ENCODE measurements around the gene ABLIM3. TPM values are rescaled to one million over a fixed set of nuclear protein-coding genes. Genes with fewer than 3 reads are reported as not detected.

The ABLIM3 gene
- total RNA-seq, 1 donor from 2014 or later, result not detected

DNA sequence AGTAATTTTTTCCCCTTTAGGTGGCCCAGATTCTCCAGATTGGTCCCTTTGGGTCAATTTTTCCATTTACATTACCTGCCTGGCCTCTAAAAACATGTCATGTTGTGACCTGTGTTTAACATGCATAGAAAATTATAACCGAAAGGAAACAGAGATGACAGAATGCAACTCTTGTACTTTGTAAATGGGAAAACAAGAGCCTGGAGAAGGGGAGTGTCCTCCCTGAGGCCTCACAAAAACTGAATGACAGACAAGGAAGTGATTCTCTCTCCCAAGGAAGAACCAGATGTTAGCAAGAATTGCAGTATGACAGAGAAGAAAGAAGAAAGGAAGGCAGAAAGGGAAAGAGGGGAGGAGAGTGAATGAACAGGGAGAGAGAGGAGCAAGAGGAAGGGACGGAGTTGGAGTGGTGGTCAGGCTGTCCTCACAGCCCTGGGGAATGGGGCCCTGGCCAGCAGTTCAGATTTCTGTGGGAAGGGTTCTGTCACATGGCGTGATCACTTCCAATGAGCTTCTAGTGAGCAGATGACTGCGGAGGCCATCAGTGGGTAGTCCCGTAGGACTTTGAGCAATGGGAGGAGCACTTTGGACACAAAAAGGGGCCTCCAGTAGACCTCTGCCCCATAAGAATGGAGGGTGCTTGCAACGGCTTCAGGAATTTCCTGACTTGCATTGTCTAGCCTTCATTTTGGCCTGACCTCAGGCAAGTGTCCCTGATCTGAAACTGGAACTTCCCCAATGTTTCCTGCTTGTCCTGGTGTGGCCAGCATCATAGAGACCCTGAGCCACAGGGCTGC is 31.6 kb downstream of the ABLIM3 start:
- no peak for TF ChIP-seq EZH2phosphoT487 (IDR thresholded peaks at IDR 0.05)
- TF ChIP-seq EZH2 (IDR thresholded peaks at IDR 0.05), result no peak
- TF ChIP-seq CTCF (IDR thresholded peaks at IDR 0.05), result no peak
- Mint-ChIP-seq H3K27ac (no peak overlapping the region), H3K4me3 (no peak overlapping the region), H3K36me3 (no peaks in the 10 kb centered on the region), H3K9me3 (no peaks in the 10 kb centered on the region), H3K27me3 (ENCODE audit: insufficient read depth, low read depth) (peaks cover 2% of the 10 kb centered on the region), H3K4me1 (no peaks in the 10 kb centered on the region)
- H3K4me3 ChIP-seq, result no peak overlapping the region
- no peaks in the 10 kb centered on the region for H3K9me3 ChIP-seq (ENCODE audit: low read depth)
- no peak overlapping the region for H3K4me2 ChIP-seq
- no peaks in the 10 kb centered on the region for H3F3A ChIP-seq (ENCODE audit: low read depth)
- peaks cover 5% of the 10 kb centered on the region for H3K4me1 ChIP-seq
- no peaks in the 10 kb centered on the region for H3K79me2 ChIP-seq (ENCODE audit: low read depth)
- no peak for DNase-seq (ENCODE audit: low spot score)
- H4K20me1 ChIP-seq (ENCODE audit: low read depth), result no peaks in the 10 kb centered on the region
- H3K36me3 ChIP-seq, result no peaks in the 10 kb centered on the region
- H3K27ac ChIP-seq, result no peak overlapping the region
- H3K27me3 ChIP-seq, result no peaks in the 10 kb centered on the region
- no peak overlapping the region for H3K9ac ChIP-seq
- peak overlapping the region; percentile 10 for H2AFZ ChIP-seq (replicated peaks)

DNA sequence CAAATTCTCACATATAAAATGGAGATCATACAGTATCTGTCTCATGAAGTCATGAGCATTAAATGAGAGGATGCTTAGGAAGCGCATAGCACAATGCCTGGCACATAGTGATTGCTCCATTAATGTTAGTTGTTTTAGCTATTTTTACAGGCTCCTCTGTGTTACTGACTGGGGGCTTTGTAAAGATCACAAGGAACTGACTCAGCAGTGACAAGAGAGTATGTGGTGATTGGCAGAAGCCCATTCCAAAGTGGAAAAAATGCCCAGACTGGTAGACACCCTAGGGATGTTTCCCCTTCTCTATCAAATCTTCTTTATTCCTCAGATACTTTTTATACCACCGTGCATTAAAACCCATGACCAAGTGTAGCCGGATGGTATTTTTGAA is 33.5 kb downstream of the ABLIM3 start:
- no peak for TF ChIP-seq EZH2phosphoT487 (IDR thresholded peaks at IDR 0.05)
- TF ChIP-seq CTCF (IDR thresholded peaks at IDR 0.05), result no peak
- no peak for TF ChIP-seq EZH2 (IDR thresholded peaks at IDR 0.05)
- H3K27ac Mint-ChIP-seq, result no peak overlapping the region
- no peak overlapping the region for H3K27ac ChIP-seq
- H3K4me1 ChIP-seq, result no peaks in the 10 kb centered on the region
- no peak for DNase-seq (ENCODE audit: low spot score)
- peaks cover 2% of the 10 kb centered on the region for H3K27me3 Mint-ChIP-seq (ENCODE audit: insufficient read depth, low read depth)
- no peaks in the 10 kb centered on the region for H3K27me3 ChIP-seq
- no peak overlapping the region for H2AFZ ChIP-seq (replicated peaks)
- no peak overlapping the region for H3K9ac ChIP-seq
- no peaks in the 10 kb centered on the region for H3K79me2 ChIP-seq (ENCODE audit: low read depth)
- no peaks in the 10 kb centered on the region for H4K20me1 ChIP-seq (ENCODE audit: low read depth)
- H3K36me3 ChIP-seq, result no peaks in the 10 kb centered on the region
- H3K9me3 Mint-ChIP-seq, result no peaks in the 10 kb centered on the region
- H3K4me3 Mint-ChIP-seq, result no peak overlapping the region
- H3K36me3 Mint-ChIP-seq, result no peaks in the 10 kb centered on the region
- H3K4me3 ChIP-seq, result no peak overlapping the region
- H3K4me2 ChIP-seq, result no peak overlapping the region
- no peaks in the 10 kb centered on the region for H3F3A ChIP-seq (ENCODE audit: low read depth)
- no peaks in the 10 kb centered on the region for H3K4me1 Mint-ChIP-seq
- no peaks in the 10 kb centered on the region for H3K9me3 ChIP-seq (ENCODE audit: low read depth)

DNA sequence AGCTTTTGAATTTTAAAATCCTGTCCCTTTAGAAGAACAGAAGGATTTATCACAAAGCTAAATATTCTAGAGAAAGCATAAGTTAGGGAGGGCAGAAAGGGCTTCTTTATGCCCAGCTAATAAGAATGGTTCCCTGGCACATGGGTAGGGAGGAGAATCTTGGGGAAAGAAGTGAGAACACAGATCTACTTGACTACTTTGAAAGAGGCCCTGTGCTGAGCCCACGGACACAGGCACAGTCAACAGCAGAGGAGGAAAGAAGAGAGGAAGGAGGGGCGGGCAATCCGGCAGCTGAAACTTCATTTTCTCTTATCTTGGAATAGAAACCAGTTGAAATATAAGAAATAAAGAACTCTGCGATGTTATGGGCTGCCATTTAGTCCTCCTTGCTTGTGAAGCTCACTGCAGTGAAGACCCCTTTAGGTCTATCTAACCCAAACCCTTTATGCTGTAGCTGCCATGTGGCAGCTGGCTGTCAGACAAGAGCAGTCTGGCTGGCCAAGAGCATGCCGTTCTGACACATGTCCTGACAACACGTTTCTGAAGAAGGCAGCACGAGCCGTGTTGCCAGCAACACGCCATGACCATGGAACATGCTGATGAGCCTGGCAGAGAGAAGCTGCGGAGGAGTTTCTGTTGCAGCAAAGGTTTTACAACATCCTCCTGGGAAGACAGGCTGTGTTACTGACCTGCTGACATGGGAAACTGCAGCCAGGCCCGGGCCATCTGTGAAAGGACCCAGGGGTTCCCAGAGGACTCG is 34.2 kb downstream of the ABLIM3 start:
- Histone ChIP-seq H4K20me1 (ENCODE audit: low read depth) (no peaks in the 10 kb centered on the region), H3F3A (ENCODE audit: low read depth) (no peaks in the 10 kb centered on the region), H3K4me2 (no peak overlapping the region), H3K27me3 (no peaks in the 10 kb centered on the region), H2AFZ (replicated peaks) (no peak overlapping the region), H3K9ac (no peak overlapping the region), H3K36me3 (no peaks in the 10 kb centered on the region), H3K4me1 (no peaks in the 10 kb centered on the region), H3K9me3 (ENCODE audit: low read depth) (no peaks in the 10 kb centered on the region), H3K27ac (no peak overlapping the region), H3K4me3 (no peak overlapping the region), H3K79me2 (ENCODE audit: low read depth) (no peaks in the 10 kb centered on the region)
- no peak for DNase-seq (ENCODE audit: low spot score)
- peaks cover 2% of the 10 kb centered on the region for H3K27me3 Mint-ChIP-seq (ENCODE audit: insufficient read depth, low read depth)
- no peaks in the 10 kb centered on the region for H3K4me1 Mint-ChIP-seq
- no peaks in the 10 kb centered on the region for H3K36me3 Mint-ChIP-seq
- TF ChIP-seq EZH2 (IDR thresholded peaks at IDR 0.05) (no peak), EZH2phosphoT487 (IDR thresholded peaks at IDR 0.05) (no peak), CTCF (IDR thresholded peaks at IDR 0.05) (no peak)
- H3K4me3 Mint-ChIP-seq, result no peak overlapping the region
- peak overlapping the region; percentile 80 for H3K27ac Mint-ChIP-seq
- H3K9me3 Mint-ChIP-seq, result no peaks in the 10 kb centered on the region
